Subcutaneous adipose tissue (tissue), 4 donors: ENCODE measurements around the gene THSD7A. TPM values are rescaled to one million over a fixed set of nuclear protein-coding genes. Genes with fewer than 3 reads are reported as not detected.

Source experiments
- CTCF ChIP-seq: fragments of 450-650 bp; IDR thresholded peaks from one replicate; pipeline ENCODE4 v1.5.1; 2016; ENCODE audit warnings: low read depth, mild to moderate bottlenecking, control low read depth, antibody characterized with exemption, moderate library complexity
- total RNA-seq, 4 donors: library from RNA; depleted of rRNA; stranded (reverse); fragments of >200 nt; gene quantifications; one replicate each; pipeline ENCODE4 v1.1.0, GENCODE V29; 2016

THSD7A gene
- total RNA-seq, 4 donors from 2014 or later: 2.0 to 11.1 (median 7.4) TPM

GRCh38 chr7:11403781-11404180 lies 428.2 kb downstream of the THSD7A start:
- TF ChIP-seq CTCF: no peak

- TF ChIP-seq CTCF: no peak
Measured at GRCh38 chr7:11394438-11394837, 437.6 kb downstream of the THSD7A start.

- TF ChIP-seq CTCF: no peak
Measured at GRCh38 chr7:11379641-11380040, 452.4 kb downstream of the THSD7A start.

GRCh38 chr7:11376529-11376928 lies 455.5 kb downstream of the THSD7A start:
- TF ChIP-seq CTCF: no peak

- no peak for TF ChIP-seq CTCF
Measured at GRCh38 chr7:11374629-11375028, 457.4 kb downstream of the THSD7A start.

- no peak for TF ChIP-seq CTCF
Measured at GRCh38 chr7:11373546-11374142, 458.4 kb downstream of the THSD7A start.

- no peak for TF ChIP-seq CTCF
Measured at GRCh38 chr7:11369696-11370095, 462.3 kb downstream of the THSD7A start.
